Measurements from ENCODE around the gene WIZ.

WIZ gene

DNA sequence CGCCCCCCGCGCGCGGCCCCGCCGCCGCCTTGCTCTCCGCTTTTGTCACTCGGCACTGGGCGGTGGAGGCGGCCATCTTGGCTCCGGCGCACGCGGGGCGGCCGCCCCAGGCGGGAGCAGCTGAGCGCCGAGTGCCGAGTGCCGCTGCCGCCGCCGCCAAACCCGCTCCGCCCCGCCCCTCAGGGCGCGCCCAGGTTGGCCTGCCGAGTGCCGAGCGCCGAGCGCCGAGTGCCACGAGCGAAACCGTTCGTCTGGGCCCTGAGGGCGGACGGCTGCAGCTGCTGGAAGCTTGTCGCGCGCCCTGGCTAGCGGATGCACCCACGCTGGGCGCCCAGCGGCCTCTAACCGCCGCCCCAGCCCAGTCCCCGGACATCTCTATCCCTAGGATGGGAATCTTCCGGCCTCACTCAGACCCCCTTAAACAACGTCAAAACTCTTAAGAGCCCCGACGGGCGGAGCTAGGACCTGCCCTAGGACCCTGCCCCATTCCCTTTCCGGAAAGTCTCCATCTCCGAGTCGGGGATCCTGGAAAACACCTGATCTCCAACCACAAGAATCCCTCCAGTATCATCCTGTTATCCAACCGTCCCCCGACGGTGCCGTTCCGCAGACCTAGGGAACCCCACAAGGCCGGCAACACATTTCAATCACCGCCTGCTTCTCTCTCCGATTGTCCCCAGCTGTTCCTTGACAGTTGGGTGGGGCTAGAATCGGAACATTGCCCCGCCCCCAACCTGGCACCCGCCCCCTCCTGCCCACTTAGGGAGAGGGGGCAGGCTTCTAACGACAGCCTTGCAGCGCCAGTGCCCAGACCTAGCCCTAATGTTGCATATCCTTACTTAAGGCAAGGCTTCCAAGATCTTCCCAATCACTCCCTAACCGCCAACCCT, 16.9 kb downstream of the WIZ start (continued):
- TF ChIP-seq, protein P1, sequence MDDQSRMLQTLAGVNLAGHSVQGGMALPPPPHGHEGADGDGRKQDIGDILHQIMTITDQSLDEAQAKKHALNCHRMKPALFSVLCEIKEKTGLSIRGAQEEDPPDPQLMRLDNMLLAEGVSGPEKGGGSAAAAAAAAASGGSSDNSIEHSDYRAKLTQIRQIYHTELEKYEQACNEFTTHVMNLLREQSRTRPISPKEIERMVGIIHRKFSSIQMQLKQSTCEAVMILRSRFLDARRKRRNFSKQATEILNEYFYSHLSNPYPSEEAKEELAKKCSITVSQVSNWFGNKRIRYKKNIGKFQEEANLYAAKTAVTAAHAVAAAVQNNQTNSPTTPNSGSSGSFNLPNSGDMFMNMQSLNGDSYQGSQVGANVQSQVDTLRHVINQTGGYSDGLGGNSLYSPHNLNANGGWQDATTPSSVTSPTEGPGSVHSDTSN (CRISPR knock-in tag; IDR thresholded peaks at IDR 0.05): peak; percentile 93
- TF ChIP-seq KLF16 (tag by site-specific recombination; IDR thresholded peaks at IDR 0.05): peak; percentile 67
- TF ChIP-seq, protein P2, sequence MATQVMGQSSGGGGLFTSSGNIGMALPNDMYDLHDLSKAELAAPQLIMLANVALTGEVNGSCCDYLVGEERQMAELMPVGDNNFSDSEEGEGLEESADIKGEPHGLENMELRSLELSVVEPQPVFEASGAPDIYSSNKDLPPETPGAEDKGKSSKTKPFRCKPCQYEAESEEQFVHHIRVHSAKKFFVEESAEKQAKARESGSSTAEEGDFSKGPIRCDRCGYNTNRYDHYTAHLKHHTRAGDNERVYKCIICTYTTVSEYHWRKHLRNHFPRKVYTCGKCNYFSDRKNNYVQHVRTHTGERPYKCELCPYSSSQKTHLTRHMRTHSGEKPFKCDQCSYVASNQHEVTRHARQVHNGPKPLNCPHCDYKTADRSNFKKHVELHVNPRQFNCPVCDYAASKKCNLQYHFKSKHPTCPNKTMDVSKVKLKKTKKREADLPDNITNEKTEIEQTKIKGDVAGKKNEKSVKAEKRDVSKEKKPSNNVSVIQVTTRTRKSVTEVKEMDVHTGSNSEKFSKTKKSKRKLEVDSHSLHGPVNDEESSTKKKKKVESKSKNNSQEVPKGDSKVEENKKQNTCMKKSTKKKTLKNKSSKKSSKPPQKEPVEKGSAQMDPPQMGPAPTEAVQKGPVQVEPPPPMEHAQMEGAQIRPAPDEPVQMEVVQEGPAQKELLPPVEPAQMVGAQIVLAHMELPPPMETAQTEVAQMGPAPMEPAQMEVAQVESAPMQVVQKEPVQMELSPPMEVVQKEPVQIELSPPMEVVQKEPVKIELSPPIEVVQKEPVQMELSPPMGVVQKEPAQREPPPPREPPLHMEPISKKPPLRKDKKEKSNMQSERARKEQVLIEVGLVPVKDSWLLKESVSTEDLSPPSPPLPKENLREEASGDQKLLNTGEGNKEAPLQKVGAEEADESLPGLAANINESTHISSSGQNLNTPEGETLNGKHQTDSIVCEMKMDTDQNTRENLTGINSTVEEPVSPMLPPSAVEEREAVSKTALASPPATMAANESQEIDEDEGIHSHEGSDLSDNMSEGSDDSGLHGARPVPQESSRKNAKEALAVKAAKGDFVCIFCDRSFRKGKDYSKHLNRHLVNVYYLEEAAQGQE (tag by site-specific recombination; IDR thresholded peaks at IDR 0.05): no peak
- TF ChIP-seq, protein P3, sequence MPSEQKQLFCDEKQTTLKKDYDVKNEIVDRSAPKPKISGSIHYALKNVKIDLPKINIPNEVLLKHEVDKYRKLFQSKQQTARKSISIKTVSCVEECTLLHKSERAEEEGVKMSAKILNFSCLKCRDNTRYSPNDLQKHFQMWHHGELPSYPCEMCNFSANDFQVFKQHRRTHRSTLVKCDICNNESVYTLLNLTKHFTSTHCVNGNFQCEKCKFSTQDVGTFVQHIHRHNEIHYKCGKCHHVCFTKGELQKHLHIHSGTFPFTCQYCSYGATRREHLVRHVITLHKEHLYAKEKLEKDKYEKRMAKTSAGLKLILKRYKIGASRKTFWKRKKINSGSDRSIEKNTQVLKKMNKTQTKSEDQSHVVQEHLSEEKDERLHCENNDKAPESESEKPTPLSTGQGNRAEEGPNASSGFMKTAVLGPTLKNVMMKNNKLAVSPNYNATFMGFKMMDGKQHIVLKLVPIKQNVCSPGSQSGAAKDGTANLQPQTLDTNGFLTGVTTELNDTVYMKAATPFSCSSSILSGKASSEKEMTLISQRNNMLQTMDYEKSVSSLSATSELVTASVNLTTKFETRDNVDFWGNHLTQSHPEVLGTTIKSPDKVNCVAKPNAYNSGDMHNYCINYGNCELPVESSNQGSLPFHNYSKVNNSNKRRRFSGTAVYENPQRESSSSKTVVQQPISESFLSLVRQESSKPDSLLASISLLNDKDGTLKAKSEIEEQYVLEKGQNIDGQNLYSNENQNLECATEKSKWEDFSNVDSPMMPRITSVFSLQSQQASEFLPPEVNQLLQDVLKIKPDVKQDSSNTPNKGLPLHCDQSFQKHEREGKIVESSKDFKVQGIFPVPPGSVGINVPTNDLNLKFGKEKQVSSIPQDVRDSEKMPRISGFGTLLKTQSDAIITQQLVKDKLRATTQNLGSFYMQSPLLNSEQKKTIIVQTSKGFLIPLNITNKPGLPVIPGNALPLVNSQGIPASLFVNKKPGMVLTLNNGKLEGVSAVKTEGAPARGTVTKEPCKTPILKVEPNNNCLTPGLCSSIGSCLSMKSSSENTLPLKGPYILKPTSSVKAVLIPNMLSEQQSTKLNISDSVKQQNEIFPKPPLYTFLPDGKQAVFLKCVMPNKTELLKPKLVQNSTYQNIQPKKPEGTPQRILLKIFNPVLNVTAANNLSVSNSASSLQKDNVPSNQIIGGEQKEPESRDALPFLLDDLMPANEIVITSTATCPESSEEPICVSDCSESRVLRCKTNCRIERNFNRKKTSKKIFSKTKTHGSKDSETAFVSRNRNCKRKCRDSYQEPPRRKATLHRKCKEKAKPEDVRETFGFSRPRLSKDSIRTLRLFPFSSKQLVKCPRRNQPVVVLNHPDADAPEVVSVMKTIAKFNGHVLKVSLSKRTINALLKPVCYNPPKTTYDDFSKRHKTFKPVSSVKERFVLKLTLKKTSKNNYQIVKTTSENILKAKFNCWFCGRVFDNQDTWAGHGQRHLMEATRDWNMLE (tag by site-specific recombination; conservative IDR thresholded peaks at IDR 0.05; ENCODE audit: low read depth): peak; percentile 20; the same call in 1 of the 2 replicates
- TF ChIP-seq REPIN1 (tag by site-specific recombination; IDR thresholded peaks at IDR 0.05; ENCODE audit: low read depth): no peak
- TF ChIP-seq, protein P4, sequence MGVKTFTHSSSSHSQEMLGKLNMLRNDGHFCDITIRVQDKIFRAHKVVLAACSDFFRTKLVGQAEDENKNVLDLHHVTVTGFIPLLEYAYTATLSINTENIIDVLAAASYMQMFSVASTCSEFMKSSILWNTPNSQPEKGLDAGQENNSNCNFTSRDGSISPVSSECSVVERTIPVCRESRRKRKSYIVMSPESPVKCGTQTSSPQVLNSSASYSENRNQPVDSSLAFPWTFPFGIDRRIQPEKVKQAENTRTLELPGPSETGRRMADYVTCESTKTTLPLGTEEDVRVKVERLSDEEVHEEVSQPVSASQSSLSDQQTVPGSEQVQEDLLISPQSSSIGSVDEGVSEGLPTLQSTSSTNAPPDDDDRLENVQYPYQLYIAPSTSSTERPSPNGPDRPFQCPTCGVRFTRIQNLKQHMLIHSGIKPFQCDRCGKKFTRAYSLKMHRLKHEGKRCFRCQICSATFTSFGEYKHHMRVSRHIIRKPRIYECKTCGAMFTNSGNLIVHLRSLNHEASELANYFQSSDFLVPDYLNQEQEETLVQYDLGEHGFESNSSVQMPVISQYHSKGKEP (tag by site-specific recombination; IDR thresholded peaks at IDR 0.05): peak; percentile 63; the same call in 1 of the 2 replicates
- TF ChIP-seq HOXC10 (CRISPR knock-in tag; IDR thresholded peaks at IDR 0.05): no peak
- TF ChIP-seq MZF1 (tag by site-specific recombination; IDR thresholded peaks at IDR 0.05; ENCODE audit: borderline replicate concordance): no peak
- TF ChIP-seq GLIS2 (tag by site-specific recombination; IDR thresholded peaks at IDR 0.05): no peak
- TF ChIP-seq, protein P5, sequence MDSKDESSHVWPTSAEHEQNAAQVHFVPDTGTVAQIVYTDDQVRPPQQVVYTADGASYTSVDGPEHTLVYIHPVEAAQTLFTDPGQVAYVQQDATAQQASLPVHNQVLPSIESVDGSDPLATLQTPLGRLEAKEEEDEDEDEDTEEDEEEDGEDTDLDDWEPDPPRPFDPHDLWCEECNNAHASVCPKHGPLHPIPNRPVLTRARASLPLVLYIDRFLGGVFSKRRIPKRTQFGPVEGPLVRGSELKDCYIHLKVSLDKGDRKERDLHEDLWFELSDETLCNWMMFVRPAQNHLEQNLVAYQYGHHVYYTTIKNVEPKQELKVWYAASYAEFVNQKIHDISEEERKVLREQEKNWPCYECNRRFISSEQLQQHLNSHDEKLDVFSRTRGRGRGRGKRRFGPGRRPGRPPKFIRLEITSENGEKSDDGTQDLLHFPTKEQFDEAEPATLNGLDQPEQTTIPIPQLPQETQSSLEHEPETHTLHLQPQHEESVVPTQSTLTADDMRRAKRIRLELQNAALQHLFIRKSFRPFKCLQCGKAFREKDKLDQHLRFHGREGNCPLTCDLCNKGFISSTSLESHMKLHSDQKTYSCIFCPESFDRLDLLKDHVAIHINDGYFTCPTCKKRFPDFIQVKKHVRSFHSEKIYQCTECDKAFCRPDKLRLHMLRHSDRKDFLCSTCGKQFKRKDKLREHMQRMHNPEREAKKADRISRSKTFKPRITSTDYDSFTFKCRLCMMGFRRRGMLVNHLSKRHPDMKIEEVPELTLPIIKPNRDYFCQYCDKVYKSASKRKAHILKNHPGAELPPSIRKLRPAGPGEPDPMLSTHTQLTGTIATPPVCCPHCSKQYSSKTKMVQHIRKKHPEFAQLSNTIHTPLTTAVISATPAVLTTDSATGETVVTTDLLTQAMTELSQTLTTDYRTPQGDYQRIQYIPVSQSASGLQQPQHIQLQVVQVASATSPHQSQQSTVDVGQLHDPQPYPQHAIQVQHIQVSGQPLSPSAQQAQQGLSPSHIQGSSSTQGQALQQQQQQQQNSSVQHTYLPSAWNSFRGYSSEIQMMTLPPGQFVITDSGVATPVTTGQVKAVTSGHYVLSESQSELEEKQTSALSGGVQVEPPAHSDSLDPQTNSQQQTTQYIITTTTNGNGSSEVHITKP (tag by site-specific recombination; IDR thresholded peaks at IDR 0.05): no peak
- TF ChIP-seq, protein P6, sequence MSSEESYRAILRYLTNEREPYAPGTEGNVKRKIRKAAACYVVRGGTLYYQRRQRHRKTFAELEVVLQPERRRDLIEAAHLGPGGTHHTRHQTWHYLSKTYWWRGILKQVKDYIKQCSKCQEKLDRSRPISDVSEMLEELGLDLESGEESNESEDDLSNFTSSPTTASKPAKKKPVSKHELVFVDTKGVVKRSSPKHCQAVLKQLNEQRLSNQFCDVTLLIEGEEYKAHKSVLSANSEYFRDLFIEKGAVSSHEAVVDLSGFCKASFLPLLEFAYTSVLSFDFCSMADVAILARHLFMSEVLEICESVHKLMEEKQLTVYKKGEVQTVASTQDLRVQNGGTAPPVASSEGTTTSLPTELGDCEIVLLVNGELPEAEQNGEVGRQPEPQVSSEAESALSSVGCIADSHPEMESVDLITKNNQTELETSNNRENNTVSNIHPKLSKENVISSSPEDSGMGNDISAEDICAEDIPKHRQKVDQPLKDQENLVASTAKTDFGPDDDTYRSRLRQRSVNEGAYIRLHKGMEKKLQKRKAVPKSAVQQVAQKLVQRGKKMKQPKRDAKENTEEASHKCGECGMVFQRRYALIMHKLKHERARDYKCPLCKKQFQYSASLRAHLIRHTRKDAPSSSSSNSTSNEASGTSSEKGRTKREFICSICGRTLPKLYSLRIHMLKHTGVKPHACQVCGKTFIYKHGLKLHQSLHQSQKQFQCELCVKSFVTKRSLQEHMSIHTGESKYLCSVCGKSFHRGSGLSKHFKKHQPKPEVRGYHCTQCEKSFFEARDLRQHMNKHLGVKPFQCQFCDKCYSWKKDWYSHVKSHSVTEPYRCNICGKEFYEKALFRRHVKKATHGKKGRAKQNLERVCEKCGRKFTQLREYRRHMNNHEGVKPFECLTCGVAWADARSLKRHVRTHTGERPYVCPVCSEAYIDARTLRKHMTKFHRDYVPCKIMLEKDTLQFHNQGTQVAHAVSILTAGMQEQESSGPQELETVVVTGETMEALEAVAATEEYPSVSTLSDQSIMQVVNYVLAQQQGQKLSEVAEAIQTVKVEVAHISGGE (tag by site-specific recombination; conservative IDR thresholded peaks at IDR 0.05; ENCODE audit: low read depth): peak; percentile 23; the same call in 1 of the 2 replicates
- 0 out of 2 replicates have a peak, but pooled peaks have one; percentile 28 for TF ChIP-seq KLF7 (tag by site-specific recombination; IDR thresholded peaks at IDR 0.05; ENCODE audit: borderline replicate concordance)
- TF ChIP-seq, protein P7, sequence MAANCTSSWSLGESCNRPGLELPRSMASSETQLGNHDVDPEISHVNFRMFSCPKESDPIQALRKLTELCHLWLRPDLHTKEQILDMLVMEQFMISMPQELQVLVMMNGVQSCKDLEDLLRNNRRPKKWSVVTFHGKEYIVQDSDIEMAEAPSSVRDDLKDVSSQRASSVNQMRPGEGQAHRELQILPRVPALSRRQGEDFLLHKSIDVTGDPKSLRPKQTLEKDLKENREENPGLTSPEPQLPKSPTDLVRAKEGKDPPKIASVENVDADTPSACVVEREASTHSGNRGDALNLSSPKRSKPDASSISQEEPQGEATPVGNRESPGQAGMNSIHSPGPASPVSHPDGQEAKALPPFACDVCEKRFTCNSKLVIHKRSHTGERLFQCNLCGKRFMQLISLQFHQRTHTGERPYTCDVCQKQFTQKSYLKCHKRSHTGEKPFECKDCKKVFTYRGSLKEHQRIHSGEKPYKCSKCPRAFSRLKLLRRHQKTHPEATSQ (tag by site-specific recombination; IDR thresholded peaks at IDR 0.05): peak; percentile 71; the same call in 1 of the 2 replicates
- peak; percentile 61 for TF ChIP-seq ZEB2 (tag by site-specific recombination; IDR thresholded peaks at IDR 0.05)
- no peak for TF ChIP-seq ZNF404 (tag by site-specific recombination; IDR thresholded peaks at IDR 0.05)
- TF ChIP-seq GLI2 (tag by site-specific recombination; IDR thresholded peaks at IDR 0.05; ENCODE audit: borderline replicate concordance, low read depth): no peak

Data from HEK293 (cell line).